Measurements from ENCODE around the gene FOXG1. TPM values are rescaled to one million over a fixed set of nuclear protein-coding genes. Genes with fewer than 3 reads are reported as not detected.

FOXG1 gene
- total and polyA plus RNA-seq, 9 of the 15 experiments (the other 6 are each of a cell fraction or from before 2014, with no cell fraction given), result 0.56 to 3.7 (median 0.85) TPM

DNA sequence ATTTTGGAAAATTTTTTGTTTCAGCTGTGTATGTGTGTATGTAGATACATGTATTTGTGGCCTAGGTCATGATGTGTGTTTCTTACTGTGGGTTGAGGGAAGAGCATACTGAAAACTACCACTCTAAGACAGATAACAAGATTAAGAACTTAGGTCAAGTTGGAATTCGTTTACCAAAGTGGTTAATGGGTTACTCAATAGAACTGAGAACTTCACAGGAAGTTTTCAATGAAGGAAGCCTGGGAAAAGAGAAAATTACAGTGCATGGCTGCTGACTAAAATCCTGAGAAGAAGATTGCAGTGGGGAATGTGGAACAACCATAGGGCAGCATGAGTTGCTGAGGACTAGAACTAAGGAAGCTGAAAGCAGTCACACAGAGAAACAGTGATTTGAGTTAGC lies 21.4 kb upstream of the FOXG1 start (continued):
- TF ChIP-seq, protein P1, sequence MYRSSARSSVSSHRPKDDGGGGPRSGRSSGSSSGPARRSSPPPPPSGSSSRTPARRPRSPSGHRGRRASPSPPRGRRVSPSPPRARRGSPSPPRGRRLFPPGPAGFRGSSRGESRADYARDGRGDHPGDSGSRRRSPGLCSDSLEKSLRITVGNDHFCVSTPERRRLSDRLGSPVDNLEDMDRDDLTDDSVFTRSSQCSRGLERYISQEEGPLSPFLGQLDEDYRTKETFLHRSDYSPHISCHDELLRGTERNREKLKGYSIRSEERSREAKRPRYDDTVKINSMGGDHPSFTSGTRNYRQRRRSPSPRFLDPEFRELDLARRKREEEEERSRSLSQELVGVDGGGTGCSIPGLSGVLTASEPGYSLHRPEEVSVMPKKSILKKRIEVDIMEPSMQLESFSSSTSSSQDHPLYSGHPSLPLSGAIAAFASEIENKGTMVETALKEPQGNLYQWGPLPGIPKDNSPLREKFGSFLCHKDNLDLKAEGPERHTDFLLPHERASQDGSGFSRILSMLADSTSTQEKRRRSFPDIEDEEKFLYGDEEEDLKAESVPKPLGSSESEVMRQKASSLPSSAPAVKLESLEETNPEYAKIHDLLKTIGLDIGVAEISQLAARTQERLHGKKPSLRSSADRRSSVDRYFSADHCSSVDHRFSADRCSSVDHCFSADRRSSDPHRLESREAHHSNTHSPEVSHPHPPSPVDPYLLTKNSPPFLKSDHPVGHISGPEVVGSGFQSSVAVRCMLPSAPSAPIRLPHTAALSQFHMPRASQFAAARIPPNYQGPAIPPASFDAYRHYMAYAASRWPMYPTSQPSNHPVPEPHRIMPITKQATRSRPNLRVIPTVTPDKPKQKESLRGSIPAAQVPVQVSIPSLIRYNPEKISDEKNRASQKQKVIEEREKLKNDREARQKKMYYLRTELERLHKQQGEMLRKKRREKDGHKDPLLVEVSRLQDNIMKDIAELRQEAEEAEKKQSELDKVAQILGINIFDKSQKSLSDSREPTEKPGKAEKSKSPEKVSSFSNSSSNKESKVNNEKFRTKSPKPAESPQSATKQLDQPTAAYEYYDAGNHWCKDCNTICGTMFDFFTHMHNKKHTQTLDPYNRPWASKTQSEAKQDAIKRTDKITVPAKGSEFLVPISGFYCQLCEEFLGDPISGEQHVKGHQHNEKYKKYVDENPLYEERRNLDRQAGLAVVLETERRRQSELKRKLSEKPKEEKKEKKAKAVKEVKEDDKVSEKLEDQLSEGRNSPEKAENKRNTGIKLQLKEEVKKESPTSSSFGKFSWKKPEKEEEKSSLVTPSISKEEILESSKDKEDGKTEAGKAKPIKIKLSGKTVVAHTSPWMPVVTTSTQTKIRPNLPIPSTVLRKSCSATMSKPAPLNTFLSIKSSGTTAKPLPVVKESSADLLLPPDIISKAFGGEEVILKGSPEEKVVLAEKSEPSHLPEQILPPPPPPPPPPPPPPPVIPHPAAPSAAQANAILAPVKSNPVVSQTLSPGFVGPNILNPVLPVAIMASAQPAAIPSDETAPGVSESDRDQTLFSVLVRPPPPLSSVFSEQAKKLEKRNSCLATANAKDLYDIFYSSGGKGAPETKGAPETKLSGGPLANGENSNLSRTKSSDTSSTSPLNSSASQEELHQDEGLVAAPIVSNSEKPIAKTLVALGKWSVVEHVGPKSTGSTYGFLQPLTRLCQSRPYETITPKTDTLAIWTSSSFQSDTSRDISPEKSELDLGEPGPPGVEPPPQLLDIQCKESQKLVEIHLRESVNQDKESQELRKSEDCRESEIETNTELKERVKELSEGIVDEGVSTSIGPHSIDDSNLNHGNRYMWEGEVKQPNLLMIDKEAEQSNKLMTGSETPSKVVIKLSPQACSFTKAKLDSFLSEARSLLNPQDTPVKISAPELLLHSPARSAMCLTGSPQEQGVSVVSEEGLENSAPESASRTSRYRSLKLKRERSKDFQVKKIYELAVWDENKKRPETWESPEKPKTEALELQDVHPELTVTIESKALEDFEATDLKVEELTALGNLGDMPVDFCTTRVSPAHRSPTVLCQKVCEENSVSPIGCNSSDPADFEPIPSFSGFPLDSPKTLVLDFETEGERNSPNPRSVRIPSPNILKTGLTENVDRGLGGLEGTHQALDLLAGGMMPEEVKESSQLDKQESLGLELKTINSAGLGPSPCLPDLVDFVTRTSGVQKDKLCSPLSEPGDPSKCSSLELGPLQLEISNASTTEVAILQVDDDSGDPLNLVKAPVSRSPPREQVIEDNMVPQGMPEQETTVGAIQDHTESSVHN (IDR thresholded peaks at IDR 0.05; ENCODE audit: borderline replicate concordance in 1 of 2, low read depth in 1 of 2), result no peak
- no peak for TF ChIP-seq NFXL1 (CRISPR knock-in tag; IDR thresholded peaks at IDR 0.05)
- TF ChIP-seq FOXK2 (conservative IDR thresholded peaks at IDR 0.05 in 1 of 2, IDR thresholded peaks at IDR 0.05 in 1 of 2; ENCODE audit: low read depth in 2 of 2), result no peak
